ENCODE data around the gene AKT1. TPM values are rescaled to one million over a fixed set of nuclear protein-coding genes. Genes with fewer than 3 reads are reported as not detected.

Gene AKT1
- polyA plus RNA-seq, 4 donors, result 72.4 to 95.9 (median 82.7) TPM

DNA sequence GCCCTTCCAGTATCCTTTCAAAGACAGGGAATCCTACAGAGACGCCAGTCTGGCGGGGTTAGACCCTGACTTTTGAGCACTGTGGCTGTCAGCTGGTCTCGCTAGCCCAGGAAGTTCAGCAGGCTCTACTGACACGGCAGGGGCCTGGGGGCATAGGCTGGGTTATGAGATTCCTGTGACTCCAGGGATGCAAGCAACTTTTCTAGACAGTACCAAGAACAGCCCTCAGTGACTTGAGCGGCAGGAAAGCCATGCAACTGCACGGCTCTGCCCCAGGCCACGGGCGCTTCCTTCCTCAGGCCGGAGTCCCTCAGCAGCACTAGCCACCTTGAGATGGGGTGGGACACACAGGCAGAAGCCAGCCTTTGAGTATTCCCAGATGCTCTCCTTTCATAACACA lies 47.7 kb downstream of the AKT1 start:
- DNase-seq (no peak), FAIRE-seq (no peak)
- no peak overlapping the region for H3K4me3 ChIP-seq (ENCODE audit: low read depth in 1 of 3, low read length in 3 of 3)
- peaks cover 2 to 32% (median 7%) of the 10 kb centered on the region in 3 donors for H3K4me1 ChIP-seq (ENCODE audit: control insufficient read depth in 3 of 3, insufficient read depth in 2 of 3, low read depth in 1 of 3, low read length in 2 of 3)
- peak overlapping the region in 2 of 3 donors; percentile 24 to 63 for H3K27ac ChIP-seq (ENCODE audit: low read depth in 1 of 3, low read length in 2 of 3)
- peaks cover 0 to 26% (median 0%) of the 10 kb centered on the region in 3 donors for H3K36me3 ChIP-seq (ENCODE audit: control insufficient read depth in 3 of 3, insufficient read depth in 2 of 3, low read depth in 1 of 3, low read length in 3 of 3)
- WGBS, 3 donors, result 70 to 87% (median 76%) methylated on average over 9 of the region's 9 CpGs
- peaks cover 0 to 4% of the 10 kb centered on the region in 2 donors for H3K9me3 ChIP-seq (ENCODE audit: control insufficient read depth in 2 of 2, insufficient read depth in 1 of 2, low read depth in 1 of 2, low read length in 1 of 2)
- no peaks in the 10 kb centered on the region for H3K27me3 ChIP-seq (ENCODE audit: control insufficient read depth in 3 of 3, insufficient read depth in 3 of 3, low read length in 3 of 3)

DNA sequence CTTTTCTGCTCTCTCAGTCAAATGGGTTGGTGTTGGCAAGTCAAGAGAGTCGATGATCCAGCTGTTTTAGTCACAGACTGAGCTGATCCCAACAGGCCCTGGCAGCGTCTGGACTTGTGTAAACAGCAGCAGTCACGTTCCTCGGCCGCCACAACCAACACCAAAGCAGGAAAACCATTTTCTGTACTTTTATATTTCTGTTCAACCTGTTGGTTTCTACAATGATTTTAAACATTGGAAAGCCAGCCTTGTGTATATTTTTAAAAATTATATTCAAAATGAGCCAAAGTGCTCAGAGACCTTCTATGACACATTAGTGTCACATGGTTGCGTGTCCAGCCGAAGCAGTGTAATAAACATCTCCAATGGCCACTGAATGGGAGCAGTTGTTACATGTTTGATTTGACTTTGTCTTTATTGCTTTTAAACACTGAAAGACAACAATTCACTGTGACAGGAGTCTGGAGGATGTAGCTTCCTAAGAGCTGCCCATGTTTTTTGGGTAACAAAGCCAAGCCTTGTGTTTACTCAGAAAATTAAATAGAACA lies 48.5 kb downstream of the AKT1 start:
- peaks cover 2 to 29% (median 7%) of the 10 kb centered on the region in 3 donors for H3K4me1 ChIP-seq (ENCODE audit: control insufficient read depth in 3 of 3, insufficient read depth in 2 of 3, low read depth in 1 of 3, low read length in 2 of 3)
- H3K4me3 ChIP-seq (ENCODE audit: low read depth in 1 of 3, low read length in 3 of 3), result no peak overlapping the region
- 63 to 75% (median 67%) methylated on average over 7 of the region's 7 CpGs for WGBS, 3 donors
- H3K27ac ChIP-seq (ENCODE audit: low read depth in 1 of 3, low read length in 2 of 3), result peak overlapping the region in 2 of 3 donors; percentile 32 to 63
- no peak for DNase-seq
- no peaks in the 10 kb centered on the region for H3K27me3 ChIP-seq (ENCODE audit: control insufficient read depth in 3 of 3, insufficient read depth in 3 of 3, low read length in 3 of 3)
- H3K36me3 ChIP-seq (ENCODE audit: control insufficient read depth in 3 of 3, insufficient read depth in 2 of 3, low read depth in 1 of 3, low read length in 3 of 3), result peaks cover 0 to 33% (median 0%) of the 10 kb centered on the region in 3 donors
- no peak for FAIRE-seq
- peaks cover 0 to 4% of the 10 kb centered on the region in 2 donors for H3K9me3 ChIP-seq (ENCODE audit: control insufficient read depth in 2 of 2, insufficient read depth in 1 of 2, low read depth in 1 of 2, low read length in 1 of 2)

DNA sequence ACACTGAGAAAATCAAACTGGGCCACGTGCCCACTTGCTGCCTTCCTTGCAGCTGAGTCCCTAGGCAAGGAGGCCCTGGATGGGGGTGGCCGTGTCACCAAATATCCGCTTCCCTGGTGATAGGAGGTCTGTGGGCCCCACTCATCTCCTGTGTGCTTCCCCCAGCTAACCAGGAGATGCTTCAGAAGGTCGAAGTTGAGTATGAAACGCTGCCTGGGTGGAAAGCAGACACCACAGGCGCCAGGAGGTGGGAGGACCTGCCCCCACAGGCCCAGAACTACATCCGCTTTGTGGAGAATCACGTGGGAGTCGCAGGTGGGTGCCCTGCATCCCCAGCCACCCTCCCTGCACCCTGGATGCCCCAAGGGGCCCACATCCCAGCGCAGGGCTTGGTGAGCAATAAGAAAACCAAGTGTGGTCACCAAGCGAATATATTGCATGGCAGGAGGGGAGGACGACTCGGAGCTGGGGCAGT lies 49.4 kb downstream of the AKT1 start:
- 71 to 84% (median 76%) methylated on average over 13 of the region's 13 CpGs for WGBS, 3 donors
- Histone ChIP-seq H3K4me1 (ENCODE audit: control insufficient read depth in 3 of 3, insufficient read depth in 2 of 3, low read depth in 1 of 3, low read length in 2 of 3) (peaks cover 2 to 27% (median 7%) of the 10 kb centered on the region in 3 donors), H3K4me3 (ENCODE audit: low read depth in 1 of 3, low read length in 3 of 3) (no peak overlapping the region), H3K9me3 (ENCODE audit: control insufficient read depth in 2 of 2, insufficient read depth in 1 of 2, low read depth in 1 of 2, low read length in 1 of 2) (peaks cover 0 to 4% of the 10 kb centered on the region in 2 donors), H3K27me3 (ENCODE audit: control insufficient read depth in 3 of 3, insufficient read depth in 3 of 3, low read length in 3 of 3) (no peaks in the 10 kb centered on the region), H3K27ac (ENCODE audit: low read depth in 1 of 3, low read length in 2 of 3) (peak overlapping the region in 1 of 3 donors; percentile 56), H3K36me3 (ENCODE audit: control insufficient read depth in 3 of 3, insufficient read depth in 2 of 3, low read depth in 1 of 3, low read length in 3 of 3) (peaks cover 0 to 40% (median 0%) of the 10 kb centered on the region in 3 donors)
- DNase-seq, result no peak
- FAIRE-seq, result no peak

DNA sequence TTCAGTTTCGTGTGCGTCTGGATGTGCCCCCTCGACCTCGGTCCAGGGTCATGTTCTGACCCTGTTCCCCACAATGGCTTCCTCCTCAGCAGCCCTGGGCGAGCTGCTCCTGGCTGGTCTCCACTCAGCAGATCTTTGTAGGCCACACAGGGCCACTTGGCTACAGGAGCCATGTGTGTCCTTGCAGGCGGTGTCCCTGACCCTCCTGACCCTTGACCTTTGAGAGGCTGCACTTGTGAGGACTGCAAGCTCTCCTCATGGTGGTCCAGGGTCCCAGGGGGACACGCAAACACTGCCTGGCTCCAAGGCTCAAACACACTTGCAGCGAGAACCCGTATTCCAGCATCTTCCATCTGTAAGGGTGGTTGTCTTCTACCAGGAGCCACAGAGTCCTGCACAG lies 50.1 kb downstream of the AKT1 start:
- FAIRE-seq, result no peak
- no peak for DNase-seq
- Histone ChIP-seq H3K4me1 (ENCODE audit: control insufficient read depth in 3 of 3, insufficient read depth in 2 of 3, low read depth in 1 of 3, low read length in 2 of 3) (peaks cover 2 to 27% (median 7%) of the 10 kb centered on the region in 3 donors), H3K27me3 (ENCODE audit: control insufficient read depth in 3 of 3, insufficient read depth in 3 of 3, low read length in 3 of 3) (no peaks in the 10 kb centered on the region), H3K36me3 (ENCODE audit: control insufficient read depth in 3 of 3, insufficient read depth in 2 of 3, low read depth in 1 of 3, low read length in 3 of 3) (peaks cover 0 to 47% (median 0%) of the 10 kb centered on the region in 3 donors), H3K27ac (ENCODE audit: low read depth in 1 of 3, low read length in 2 of 3) (no peak overlapping the region), H3K9me3 (ENCODE audit: control insufficient read depth in 2 of 2, insufficient read depth in 1 of 2, low read depth in 1 of 2, low read length in 1 of 2) (peaks cover 0 to 4% of the 10 kb centered on the region in 2 donors), H3K4me3 (ENCODE audit: low read depth in 1 of 3, low read length in 3 of 3) (no peak overlapping the region)
- 90 to 96% (median 92%) methylated on average over 9 of the region's 9 CpGs for WGBS, 3 donors

DNA sequence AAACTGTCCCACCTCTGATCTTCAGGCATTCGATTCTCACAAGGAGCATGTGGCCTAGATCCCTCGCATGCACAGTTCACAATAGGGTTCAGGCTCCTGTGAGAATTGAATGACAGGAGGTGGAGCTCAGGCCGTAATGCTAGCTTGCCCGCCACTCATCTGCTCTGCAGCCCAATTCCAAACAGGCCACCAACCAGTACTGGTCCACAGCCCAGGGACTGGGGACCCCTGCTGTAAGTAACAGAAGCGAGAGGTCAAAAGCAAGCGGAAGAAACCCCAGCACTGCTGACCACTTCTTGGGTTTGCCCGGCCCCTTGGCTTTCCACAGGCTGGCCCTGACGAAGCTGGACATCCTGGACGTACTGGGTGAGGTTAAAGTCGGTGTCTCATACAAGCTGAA lies 51.1 kb downstream of the AKT1 start:
- peaks cover 0 to 2% of the 10 kb centered on the region in 2 donors for H3K9me3 ChIP-seq (ENCODE audit: control insufficient read depth in 2 of 2, insufficient read depth in 1 of 2, low read depth in 1 of 2, low read length in 1 of 2)
- no peak for FAIRE-seq
- H3K4me1 ChIP-seq (ENCODE audit: control insufficient read depth in 3 of 3, insufficient read depth in 2 of 3, low read depth in 1 of 3, low read length in 2 of 3), result peaks cover 2 to 21% (median 4%) of the 10 kb centered on the region in 3 donors
- H3K27ac ChIP-seq (ENCODE audit: low read depth in 1 of 3, low read length in 2 of 3), result no peak overlapping the region
- peaks cover 0 to 56% (median 0%) of the 10 kb centered on the region in 3 donors for H3K36me3 ChIP-seq (ENCODE audit: control insufficient read depth in 3 of 3, insufficient read depth in 2 of 3, low read depth in 1 of 3, low read length in 3 of 3)
- no peaks in the 10 kb centered on the region for H3K27me3 ChIP-seq (ENCODE audit: control insufficient read depth in 3 of 3, insufficient read depth in 3 of 3, low read length in 3 of 3)
- WGBS, 3 donors, result 94 to 95% (median 95%) methylated on average over 10 of the region's 10 CpGs
- DNase-seq, result no peak
- H3K4me3 ChIP-seq (ENCODE audit: low read depth in 1 of 3, low read length in 3 of 3), result no peak overlapping the region

DNA sequence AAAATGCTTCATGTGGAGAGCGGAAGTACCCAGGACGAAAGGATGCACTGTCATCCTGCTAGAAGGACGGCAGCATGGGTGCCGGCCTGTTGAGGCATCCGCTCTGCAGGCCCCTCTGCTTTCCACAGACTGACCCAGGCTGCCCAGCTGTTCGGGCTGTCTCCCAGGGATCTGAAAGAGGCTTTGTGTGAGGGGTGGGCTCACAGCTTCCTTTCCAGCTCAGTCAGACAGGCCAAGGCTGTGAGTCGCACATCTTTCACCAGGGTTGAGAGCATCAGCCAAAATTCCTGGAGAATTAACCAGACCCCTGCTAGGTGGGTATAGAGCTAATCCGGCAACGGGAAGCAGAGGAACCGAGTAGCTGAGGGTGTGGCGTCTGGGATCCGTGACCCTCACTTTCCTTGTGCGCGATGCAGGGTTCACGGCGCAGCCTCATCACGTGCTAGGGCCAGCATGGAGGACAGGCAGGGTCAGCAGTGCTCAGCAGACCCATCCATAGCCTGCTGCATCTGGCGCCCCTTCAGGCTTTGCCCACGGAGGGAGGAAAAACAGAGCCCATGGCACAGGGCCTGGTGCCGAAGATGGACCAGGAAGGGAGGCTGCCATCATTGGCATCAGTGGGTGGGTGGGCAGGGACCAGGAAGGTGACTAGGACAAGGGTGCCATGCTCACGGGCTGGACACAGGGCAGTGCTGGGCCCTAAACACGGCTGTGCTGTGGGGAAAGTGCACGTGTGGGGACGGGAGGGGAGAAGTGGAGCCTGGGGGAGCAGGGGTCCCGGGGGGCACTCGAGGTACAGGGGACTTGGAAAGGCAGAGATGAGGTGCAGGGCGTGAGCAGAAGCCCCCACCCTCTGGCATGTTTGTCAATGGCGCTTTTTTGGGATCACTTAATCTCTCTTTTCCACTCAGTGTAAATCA lies 51.8 kb downstream of the AKT1 start:
- H3K36me3 ChIP-seq (ENCODE audit: control insufficient read depth in 3 of 3, insufficient read depth in 2 of 3, low read depth in 1 of 3, low read length in 3 of 3), result peaks cover 0 to 56% (median 0%) of the 10 kb centered on the region in 3 donors
- no peaks in the 10 kb centered on the region for H3K27me3 ChIP-seq (ENCODE audit: control insufficient read depth in 3 of 3, insufficient read depth in 3 of 3, low read length in 3 of 3)
- no peaks in the 10 kb centered on the region for H3K9me3 ChIP-seq (ENCODE audit: control insufficient read depth in 2 of 2, insufficient read depth in 1 of 2, low read depth in 1 of 2, low read length in 1 of 2)
- no peak for DNase-seq
- H3K4me1 ChIP-seq (ENCODE audit: control insufficient read depth in 3 of 3, insufficient read depth in 2 of 3, low read depth in 1 of 3, low read length in 2 of 3), result peaks cover 0 to 13% (median 2%) of the 10 kb centered on the region in 3 donors
- 86 to 91% (median 87%) methylated on average over 27 to 28 of the region's 28 CpGs for WGBS, 3 donors
- no peak overlapping the region for H3K4me3 ChIP-seq (ENCODE audit: low read depth in 1 of 3, low read length in 3 of 3)
- FAIRE-seq, result no peak
- H3K27ac ChIP-seq (ENCODE audit: low read depth in 1 of 3, low read length in 2 of 3), result no peak overlapping the region

DNA sequence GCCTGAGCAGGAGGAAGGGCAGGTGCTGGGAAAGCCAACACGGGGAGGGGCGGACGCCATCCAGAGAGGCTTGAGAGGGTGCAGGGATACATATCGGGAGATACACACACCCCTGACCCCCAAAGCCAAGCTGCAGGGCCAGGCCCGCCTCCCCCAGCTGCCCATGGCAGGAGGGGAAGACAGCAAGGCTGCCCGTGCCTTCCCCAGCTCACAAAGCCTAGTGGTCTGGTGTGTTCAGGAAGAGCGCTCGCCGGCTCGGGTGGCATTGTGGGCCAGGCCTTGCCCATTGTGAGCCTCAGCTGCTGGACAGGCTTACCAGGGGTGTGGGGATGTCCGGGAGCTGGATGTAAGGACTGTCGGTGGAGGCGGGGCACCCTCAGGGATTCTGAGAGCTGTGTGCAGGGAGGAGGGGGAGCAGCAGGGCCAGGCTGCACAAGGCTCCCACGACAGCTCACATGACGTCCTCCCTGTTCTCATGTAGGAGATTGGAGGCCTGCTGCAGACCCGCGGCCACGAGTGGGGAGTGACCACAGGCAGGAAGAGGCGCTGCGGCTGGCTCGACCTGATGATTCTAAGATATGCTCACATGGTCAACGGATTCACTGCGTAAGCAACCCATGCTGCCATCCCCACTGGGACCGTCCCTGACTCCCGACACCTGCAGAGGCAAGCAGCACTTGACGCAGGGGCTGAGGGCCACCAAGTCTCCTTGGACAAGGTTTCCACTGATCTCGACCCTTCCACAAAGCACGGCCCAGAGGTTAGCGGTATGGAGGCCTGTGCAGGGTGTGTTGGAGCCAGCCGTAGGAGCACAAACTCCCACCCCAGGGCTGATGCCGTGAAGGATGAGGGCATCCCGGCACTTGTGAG lies 52.7 kb downstream of the AKT1 start:
- FAIRE-seq (no peak), DNase-seq (no peak)
- H3K9me3 ChIP-seq (ENCODE audit: control insufficient read depth in 2 of 2, insufficient read depth in 1 of 2, low read depth in 1 of 2, low read length in 1 of 2), result no peaks in the 10 kb centered on the region
- no peak overlapping the region for H3K27ac ChIP-seq (ENCODE audit: low read depth in 1 of 3, low read length in 2 of 3)
- WGBS, 3 donors, result 92 to 93% (median 92%) methylated on average over 31 to 32 of the region's 32 CpGs
- H3K27me3 ChIP-seq (ENCODE audit: control insufficient read depth in 3 of 3, insufficient read depth in 3 of 3, low read length in 3 of 3), result no peaks in the 10 kb centered on the region
- no peak overlapping the region for H3K4me3 ChIP-seq (ENCODE audit: low read depth in 1 of 3, low read length in 3 of 3)
- peaks cover 0 to 59% (median 0%) of the 10 kb centered on the region in 3 donors for H3K36me3 ChIP-seq (ENCODE audit: control insufficient read depth in 3 of 3, insufficient read depth in 2 of 3, low read depth in 1 of 3, low read length in 3 of 3)
- peaks cover 0 to 5% (median 2%) of the 10 kb centered on the region in 3 donors for H3K4me1 ChIP-seq (ENCODE audit: control insufficient read depth in 3 of 3, insufficient read depth in 2 of 3, low read depth in 1 of 3, low read length in 2 of 3)

DNA sequence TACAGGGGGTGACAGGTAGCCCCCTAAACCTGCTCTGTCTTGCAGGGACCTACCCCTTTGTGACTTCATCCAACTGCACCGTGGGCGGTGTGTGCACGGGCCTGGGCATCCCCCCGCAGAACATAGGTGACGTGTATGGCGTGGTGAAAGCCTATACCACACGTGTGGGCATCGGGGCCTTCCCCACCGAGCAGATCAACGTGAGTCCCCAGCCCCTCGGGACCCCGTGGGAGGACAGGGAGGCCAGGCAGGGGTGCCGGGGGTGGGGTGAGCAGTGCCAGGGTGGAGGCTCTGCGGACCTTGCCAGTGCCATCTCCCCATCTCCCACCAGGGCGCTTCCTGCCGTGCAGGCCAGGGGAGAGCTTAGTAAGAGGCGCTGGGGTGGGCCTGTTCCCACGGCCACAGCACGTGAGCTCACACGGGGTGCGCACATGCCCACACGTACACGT lies 53.7 kb downstream of the AKT1 start:
- H3K9me3 ChIP-seq (ENCODE audit: control insufficient read depth in 2 of 2, insufficient read depth in 1 of 2, low read depth in 1 of 2, low read length in 1 of 2), result no peaks in the 10 kb centered on the region
- WGBS, 3 donors, result 80 to 94% (median 89%) methylated on average over 22 to 23 of the region's 23 CpGs

More for the DNA sequence above, 53.7 kb downstream of the AKT1 start:
- Histone ChIP-seq H3K36me3 (ENCODE audit: control insufficient read depth in 3 of 3, insufficient read depth in 2 of 3, low read depth in 1 of 3, low read length in 3 of 3) (peaks cover 0 to 61% (median 0%) of the 10 kb centered on the region in 3 donors), H3K27ac (ENCODE audit: low read depth in 1 of 3, low read length in 2 of 3) (no peak overlapping the region), H3K27me3 (ENCODE audit: control insufficient read depth in 3 of 3, insufficient read depth in 3 of 3, low read length in 3 of 3) (no peaks in the 10 kb centered on the region), H3K4me3 (ENCODE audit: low read depth in 1 of 3, low read length in 3 of 3) (no peak overlapping the region), H3K4me1 (ENCODE audit: control insufficient read depth in 3 of 3, insufficient read depth in 2 of 3, low read depth in 1 of 3, low read length in 2 of 3) (peaks cover 0 to 2% (median 0%) of the 10 kb centered on the region in 3 donors)
- DNase-seq, result no peak
- no peak for FAIRE-seq

Data from small intestine (tissue), 7 donors.